ENCODE results near the gene RPL28. TPM values are rescaled to one million over a fixed set of nuclear protein-coding genes. Genes with fewer than 3 reads are reported as not detected.
A peak's percentile ranks its signal among the peaks of the same experiment; 100 is the strongest.

The RPL28 gene
- total and polyA plus RNA-seq, 10 of the 15 experiments (the other 5 are each of a cell fraction or from before 2014, with no cell fraction given), result 260 to 3,542 (median 891) TPM

- in situ Hi-C loops (cut with MboI), result loop anchor here (5.0 kb wide), 2 partner anchors 206 to 276 kb away; no protein-coding TSS in a partner anchor
- POLR2A ChIA-PET, result no interaction called here
- ATAC-seq, result peak; percentile 89
Observed at GRCh38 chr19:55418185-55418584, 32.5 kb downstream of the RPL28 start.

More at GRCh38 chr19:55418185-55418584, 32.5 kb downstream of the RPL28 start:
- BruUV-seq (replicated peaks), result no TSS peak
- Histone ChIP-seq H3K79me2 (ENCODE audit: control insufficient read depth, insufficient read depth, low read length) (no peaks in the 10 kb centered on the region), H2AFZ (ENCODE audit: control insufficient read depth, low read depth, low read length) (no peak overlapping the region), H3K36me3 (ENCODE audit: control insufficient read depth in 2 of 2, insufficient read depth in 2 of 2, low read length in 1 of 2) (no peaks in the 10 kb centered on the region), H3K4me2 (ENCODE audit: control insufficient read depth, insufficient read depth) (no peak overlapping the region), H3K4me1 (ENCODE audit: control insufficient read depth, insufficient read depth, low read length) (no peaks in the 10 kb centered on the region), H3K9me3 (replicated peaks; ENCODE audit: control insufficient read depth, insufficient read depth, low read length) (no peaks in the 10 kb centered on the region; the same call in 2 of the 3 replicates), H3K9ac (ENCODE audit: control insufficient read depth, insufficient read depth, low read length) (no peak overlapping the region), H4K20me1 (ENCODE audit: control insufficient read depth, insufficient read depth) (no peaks in the 10 kb centered on the region), H3K27me3 (replicated peaks in 1 of 2; ENCODE audit: control insufficient read depth in 2 of 2, insufficient read depth in 2 of 2, low read length in 1 of 2) (no peaks in the 10 kb centered on the region), H3K4me3 (no peak overlapping the region), H3K27ac (ENCODE audit: control insufficient read depth, insufficient read depth) (no peak overlapping the region)
- RAD21 ChIA-PET (ENCODE audit: unreplicated experiment), result interaction anchor here (1.2 to 2.2 kb wide), 4 partner anchors 117 to 277 kb away, joined by 4 to 8 read pairs (median 6); no protein-coding TSS in a partner anchor
- CTCF ChIA-PET, result interaction anchor here (0.7 to 2.0 kb wide), 15 partner anchors 9 to 278 kb away, joined by 3 to 9 read pairs (median 4); partner anchors contain the start of gene KMT5C
- TF ChIP-seq YY1 (IDR thresholded peaks at IDR 0.05; ENCODE audit: low read depth, low read length), result 0 out of 2 replicates have a peak, but pooled peaks have one; percentile 41
- TF ChIP-seq RAD21 (IDR thresholded peaks at IDR 0.05; ENCODE audit: insufficient read depth, low read depth, low read length), result peak; percentile 89
- TF ChIP-seq SMC3 (IDR thresholded peaks at IDR 0.05; ENCODE audit: borderline replicate concordance, low read length), result peak; percentile 89
- 0 out of 2 replicates have a peak, but pooled peaks have one; percentile 26 for TF ChIP-seq IKZF1 (conservative IDR thresholded peaks at IDR 0.05)
- TF ChIP-seq ATF2 (IDR thresholded peaks at IDR 0.05; ENCODE audit: low read length), result no peak
- TF ChIP-seq BHLHE40 (IDR thresholded peaks at IDR 0.05; ENCODE audit: borderline replicate concordance in 1 of 2, low read depth in 2 of 2, low read length in 1 of 2), result 0 out of 4 replicates have a peak, but pooled peaks of 1 of the 2 experiments have one; percentile 19
- no peak for TF ChIP-seq ASH2L (IDR thresholded peaks at IDR 0.05; ENCODE audit: borderline replicate concordance, low read depth)
- peak; percentile 64 to 88 (median 75) for TF ChIP-seq CTCF (IDR thresholded peaks at IDR 0.05 in 2 of 3, conservative IDR thresholded peaks at IDR 0.05 in 1 of 3; ENCODE audit: control insufficient read depth in 2 of 3, extremely low read depth in 1 of 3, insufficient read depth in 1 of 3, low read depth in 3 of 3, low read length in 3 of 3)
- TF ChIP-seq POU2F2 (IDR thresholded peaks at IDR 0.05; ENCODE audit: borderline replicate concordance, low read depth, low read length), result 0 out of 3 replicates have a peak, but pooled peaks have one; percentile 10
- FAIRE-seq, result peak; percentile 94
- SMC1A ChIA-PET (ENCODE audit: uncharacterized antibody, unreplicated experiment), result interaction anchor here (1.1 to 1.6 kb wide), 4 partner anchors 117 to 207 kb away, joined by 3 to 4 read pairs (median 4); no protein-coding TSS in a partner anchor
- DNase-seq (ENCODE audit: low read depth, low spot score), result no peak
- intact Hi-C loops (cut with micrococcal nuclease; ENCODE audit: unreplicated experiment), result loop anchor here (1.0 to 2.0 kb wide), 3 partner anchors 125 to 277 kb away; no protein-coding TSS in a partner anchor
- 16% methylated on average over 7 of the region's 7 CpGs for WGBS (ENCODE audit: insufficient coverage, insufficient replicate concordance, low lambda C conversion rate, missing lambda C conversion rate)
